ENCODE measurements around the gene DNAAF3. TPM values are rescaled to one million over a fixed set of nuclear protein-coding genes. Genes with fewer than 3 reads are reported as not detected.

DNAAF3 gene
- total RNA-seq, 2 donors from 2014 or later = not detected

DNA sequence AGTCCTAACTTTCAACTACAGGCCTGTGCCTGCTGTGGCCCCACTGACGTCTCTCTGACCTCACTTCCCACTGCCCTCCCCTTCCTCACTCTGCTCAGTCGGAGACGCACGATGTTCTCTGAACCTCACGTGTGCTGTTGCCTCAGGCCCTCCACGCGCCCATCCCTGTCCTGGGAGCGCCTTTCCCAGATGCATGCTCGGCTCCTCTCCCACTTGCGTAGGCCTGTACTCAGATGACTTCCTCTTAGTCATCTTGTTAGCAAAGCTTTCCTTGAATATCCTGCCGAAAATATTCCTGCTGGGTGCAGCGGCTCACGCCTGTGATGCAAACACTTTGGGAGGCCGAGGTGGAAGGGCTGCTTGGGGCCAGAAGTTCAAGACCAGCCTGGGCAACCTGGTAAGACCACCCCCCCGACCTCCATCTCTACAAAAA, 23.0 kb upstream of the DNAAF3 start:
- no peak for ATAC-seq
- H3K4me3 Mint-ChIP-seq = no peak overlapping the region
- H3K27me3 Mint-ChIP-seq = peaks cover 0 to 4% of the 10 kb centered on the region in 2 donors
- no peaks in the 10 kb centered on the region for H3K9me3 Mint-ChIP-seq
- H3K36me3 Mint-ChIP-seq = no peaks in the 10 kb centered on the region
- no peak for DNase-seq (ENCODE audit: low spot score)
- H3K27ac Mint-ChIP-seq = no peak overlapping the region
- peaks cover 5 to 8% of the 10 kb centered on the region in 2 donors for H3K4me1 Mint-ChIP-seq (ENCODE audit: low read depth in 2 of 2)

- Mint-ChIP-seq H3K4me1 (ENCODE audit: low read depth in 2 of 2) (peaks cover 5 to 8% of the 10 kb centered on the region in 2 donors), H3K27ac (no peak overlapping the region)
- ATAC-seq = peak in 1 of 2 donors; percentile 28
These were observed 22.2 kb upstream of the DNAAF3 start for GRCh38 chr19:55188625-55189024.

DNA sequence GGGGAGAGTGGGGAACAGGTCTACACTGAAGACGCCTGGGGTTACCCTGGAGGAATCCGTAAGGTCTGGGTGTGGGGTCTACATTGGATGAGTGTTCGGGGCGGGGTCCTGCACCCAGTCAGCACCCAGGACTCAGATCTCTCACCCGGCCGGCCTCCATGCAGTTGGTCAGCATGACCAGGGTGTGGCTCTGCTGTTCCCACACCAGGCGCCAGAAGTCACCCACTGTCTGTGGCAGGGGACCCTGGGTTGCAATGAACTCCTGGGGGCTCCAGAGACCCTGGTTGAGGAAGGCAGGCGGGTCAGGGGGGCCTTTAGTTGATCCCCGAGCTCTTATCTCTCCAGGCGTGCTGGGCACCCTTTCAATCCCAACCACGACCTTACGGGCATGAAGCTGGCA, 19.7 kb upstream of the DNAAF3 start:
- no peaks in the 10 kb centered on the region for H3K36me3 Mint-ChIP-seq
- H3K27ac Mint-ChIP-seq = no peak overlapping the region
- DNase-seq (ENCODE audit: low spot score) (no peak), ATAC-seq (no peak)
- H3K4me1 Mint-ChIP-seq (ENCODE audit: low read depth in 2 of 2) = peaks cover 5 to 8% of the 10 kb centered on the region in 2 donors
- peaks cover 10 to 11% of the 10 kb centered on the region in 2 donors for H3K27me3 Mint-ChIP-seq
- no peak overlapping the region for H3K4me3 Mint-ChIP-seq
- H3K9me3 Mint-ChIP-seq = no peaks in the 10 kb centered on the region

More at GRCh38 chr19:55188625-55189024, 22.2 kb upstream of the DNAAF3 start:
- Mint-ChIP-seq H3K9me3 (no peaks in the 10 kb centered on the region), H3K36me3 (no peaks in the 10 kb centered on the region), H3K27me3 (peaks cover 0 to 9% of the 10 kb centered on the region in 2 donors), H3K4me3 (peak overlapping the region; percentile 62)
- no peak for DNase-seq (ENCODE audit: low spot score)

DNA sequence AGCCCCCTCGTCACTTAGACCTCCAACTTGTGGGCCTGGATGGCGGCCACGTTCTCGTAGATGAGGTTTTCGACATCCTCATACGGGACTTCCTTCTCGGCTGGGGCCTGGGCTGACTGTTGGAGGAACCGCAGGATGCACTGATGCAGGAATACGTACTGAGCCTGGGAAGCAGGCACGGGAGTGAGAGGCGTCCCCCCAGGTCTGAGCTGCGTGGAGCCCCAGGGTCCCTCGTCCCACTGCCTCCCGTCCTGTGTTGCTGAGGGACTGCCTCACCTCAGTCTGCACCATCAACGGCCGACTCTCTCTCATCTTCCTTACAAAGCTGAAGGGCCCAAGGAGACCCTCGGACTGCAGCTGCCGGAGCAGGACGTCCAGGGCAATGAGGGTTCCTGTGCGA, 15.3 kb upstream of the DNAAF3 start:
- Mint-ChIP-seq H3K36me3 (no peaks in the 10 kb centered on the region), H3K27ac (no peak overlapping the region), H3K9me3 (no peaks in the 10 kb centered on the region), H3K4me3 (no peak overlapping the region), H3K27me3 (peaks cover 17 to 25% of the 10 kb centered on the region in 2 donors), H3K4me1 (ENCODE audit: low read depth in 2 of 2) (peaks cover 12 to 15% of the 10 kb centered on the region in 2 donors)
- DNase-seq (ENCODE audit: low spot score) (no peak), ATAC-seq (no peak)

GRCh38 chr19:55179606-55180484, 13.4 kb upstream of the DNAAF3 start, which contains the start of gene SYT5:
SYT5 (minus strand) TSS chr19:55180289; CDS start chr19:55179041, 1,248 bp downstream.
- Mint-ChIP-seq H3K4me3 (peak within 1 kb of the TSS; percentile 74), H3K27ac (peak within 1 kb of the TSS; percentile 60 to 63), H3K27me3 (peaks cover 17 to 35% of the 10 kb centered on the region in 2 donors), H3K4me1 (ENCODE audit: low read depth in 2 of 2) (peaks cover 12 to 18% of the 10 kb centered on the region in 2 donors), H3K9me3 (no peaks in the 10 kb centered on the region), H3K36me3 (no peaks in the 10 kb centered on the region)
- no peak for DNase-seq (ENCODE audit: low spot score)
- peak; percentile 65 to 80 for ATAC-seq

DNA sequence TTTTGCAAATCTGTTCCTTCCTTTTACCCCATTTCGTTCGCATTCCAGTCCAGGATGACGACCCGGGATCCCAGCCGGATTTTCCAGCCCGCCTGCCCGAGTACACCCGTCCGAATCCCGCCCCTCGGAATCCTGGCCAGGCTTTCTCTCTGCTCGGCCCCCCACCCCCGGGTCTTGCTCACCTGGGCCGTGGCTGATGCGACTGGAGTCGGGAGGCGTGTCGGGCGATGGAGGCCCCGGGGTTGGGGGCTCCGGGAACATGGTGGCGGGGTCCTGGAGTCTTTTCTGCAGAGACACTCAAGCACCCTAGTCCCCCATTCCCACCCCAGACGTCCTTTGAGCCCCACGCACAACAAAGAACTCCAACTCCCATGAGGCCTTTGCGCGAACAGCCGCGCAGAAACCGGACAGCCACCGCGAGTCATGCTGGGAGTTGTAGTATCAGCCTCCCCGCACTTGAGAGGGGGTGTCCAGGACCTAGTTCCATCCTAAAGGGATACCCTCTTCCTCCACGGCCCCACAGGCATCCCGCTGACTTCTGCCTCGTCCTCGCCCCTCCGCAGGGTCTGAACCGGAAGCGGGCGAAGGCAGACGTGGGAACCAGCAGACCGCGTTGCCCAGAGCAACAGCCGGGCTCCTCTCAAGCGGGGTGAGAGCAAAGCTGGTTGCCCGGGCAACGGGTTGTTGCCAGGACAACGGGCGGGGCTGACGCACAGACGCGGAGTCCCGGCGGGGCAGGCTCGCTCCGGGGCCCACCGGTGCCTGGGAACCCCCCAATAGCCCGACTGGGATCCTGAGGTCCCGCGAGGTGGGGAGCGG, 12.6 kb upstream of the DNAAF3 start:
- DNase-seq (ENCODE audit: low spot score) (peak; percentile 91), ATAC-seq (peak; percentile 89 to 92)
- no peaks in the 10 kb centered on the region for H3K9me3 Mint-ChIP-seq
- peaks cover 12 to 18% of the 10 kb centered on the region in 2 donors for H3K4me1 Mint-ChIP-seq (ENCODE audit: low read depth in 2 of 2)
- peaks cover 17 to 32% of the 10 kb centered on the region in 2 donors for H3K27me3 Mint-ChIP-seq
- peak overlapping the region; percentile 27 to 63 for H3K27ac Mint-ChIP-seq
- H3K4me3 Mint-ChIP-seq = peak overlapping the region; percentile 74
- no peaks in the 10 kb centered on the region for H3K36me3 Mint-ChIP-seq

- Mint-ChIP-seq H3K4me3 (no peak overlapping the region), H3K27me3 (peaks cover 26 to 44% of the 10 kb centered on the region in 2 donors), H3K4me1 (ENCODE audit: low read depth in 2 of 2) (peaks cover 12 to 26% of the 10 kb centered on the region in 2 donors), H3K36me3 (no peaks in the 10 kb centered on the region), H3K27ac (no peak overlapping the region), H3K9me3 (no peaks in the 10 kb centered on the region)
- ATAC-seq = no peak
- DNase-seq (ENCODE audit: low spot score) = no peak
These were observed 9.7 kb upstream of the DNAAF3 start for GRCh38 chr19:55176076-55176475.

DNA sequence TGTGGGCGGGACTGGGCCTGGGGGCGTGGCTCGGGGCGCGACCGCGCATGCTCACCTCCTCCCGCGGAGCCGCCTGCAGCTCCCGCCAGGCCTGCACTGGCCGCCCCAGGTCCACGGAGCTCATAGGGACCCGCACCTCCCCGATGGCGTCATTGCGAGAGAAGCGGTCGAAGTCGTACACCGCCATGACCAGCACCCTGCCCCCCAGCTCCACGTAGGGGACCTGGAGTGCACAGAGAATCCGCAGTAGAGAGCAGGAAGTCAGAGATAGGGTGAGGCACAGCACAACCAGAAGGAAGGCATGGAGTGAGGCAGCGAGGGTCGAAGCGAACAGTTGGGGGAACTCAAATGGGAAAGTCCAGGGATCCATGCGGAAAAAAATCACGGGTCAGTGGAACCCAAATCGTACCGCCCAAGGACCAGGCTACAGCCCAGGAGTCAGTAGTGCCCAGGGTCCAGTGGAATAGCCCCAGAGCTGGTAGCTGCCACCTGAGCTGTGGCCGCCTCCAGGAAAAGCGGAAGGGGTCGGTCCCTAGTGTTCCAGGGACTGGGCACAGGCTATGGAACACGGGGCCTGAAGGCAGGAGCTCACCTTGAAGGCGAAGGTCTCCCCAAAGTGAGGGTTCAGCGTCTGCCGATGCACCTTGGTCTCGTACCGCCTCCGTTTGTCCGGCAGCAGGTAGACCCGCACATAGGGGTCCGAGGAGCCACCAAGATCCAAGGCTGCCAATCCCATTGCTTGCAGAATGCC, 8.9 kb upstream of the DNAAF3 start:
- H3K4me1 Mint-ChIP-seq (ENCODE audit: low read depth in 2 of 2) = peaks cover 12 to 21% of the 10 kb centered on the region in 2 donors
- ATAC-seq (no peak), DNase-seq (ENCODE audit: low spot score) (no peak)
- no peaks in the 10 kb centered on the region for H3K9me3 Mint-ChIP-seq
- H3K36me3 Mint-ChIP-seq = no peaks in the 10 kb centered on the region
- no peak overlapping the region for H3K4me3 Mint-ChIP-seq
- no peak overlapping the region for H3K27ac Mint-ChIP-seq
- peaks cover 26 to 44% of the 10 kb centered on the region in 2 donors for H3K27me3 Mint-ChIP-seq

DNA sequence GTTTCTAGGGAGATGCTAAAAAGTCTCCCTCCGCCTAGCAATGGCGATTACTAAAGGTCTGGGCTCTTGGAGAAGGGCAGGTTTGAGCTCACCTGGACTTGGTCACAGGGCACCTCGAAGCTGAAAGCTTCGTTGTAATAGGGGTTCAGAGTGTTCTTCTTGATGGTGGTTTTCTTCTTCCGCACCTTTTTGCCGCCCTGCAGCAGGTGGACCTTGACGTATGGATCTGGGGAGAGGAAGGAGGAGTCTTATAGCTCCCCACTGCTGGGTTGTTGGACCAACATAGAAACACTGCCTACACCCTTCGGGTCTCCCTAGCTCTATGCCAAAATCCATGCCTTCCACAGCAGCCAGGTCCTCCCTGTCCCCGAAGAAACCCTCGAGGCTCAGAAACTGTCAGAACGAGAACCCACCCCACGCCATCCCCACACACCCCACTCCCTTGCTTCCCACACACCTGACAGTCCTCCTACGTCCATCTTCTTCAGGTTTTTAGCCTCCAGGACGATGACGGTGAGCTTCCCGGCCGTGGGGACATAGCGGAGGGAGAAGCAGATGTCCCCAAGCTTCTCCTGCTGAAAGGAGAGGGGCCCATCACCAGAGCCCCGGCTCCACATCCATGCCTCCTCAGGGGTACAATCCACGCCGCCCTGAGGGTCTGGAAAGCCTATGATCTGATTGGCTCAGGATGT, 8.2 kb upstream of the DNAAF3 start:
- H3K4me1 Mint-ChIP-seq (ENCODE audit: low read depth in 2 of 2) = peaks cover 6 to 18% of the 10 kb centered on the region in 2 donors
- DNase-seq (ENCODE audit: low spot score) (no peak), ATAC-seq (no peak)
- peaks cover 31 to 44% of the 10 kb centered on the region in 2 donors for H3K27me3 Mint-ChIP-seq
- no peak overlapping the region for H3K27ac Mint-ChIP-seq
- H3K36me3 Mint-ChIP-seq = no peaks in the 10 kb centered on the region
- H3K4me3 Mint-ChIP-seq = peak overlapping the region; percentile 71
- H3K9me3 Mint-ChIP-seq = no peaks in the 10 kb centered on the region

DNA sequence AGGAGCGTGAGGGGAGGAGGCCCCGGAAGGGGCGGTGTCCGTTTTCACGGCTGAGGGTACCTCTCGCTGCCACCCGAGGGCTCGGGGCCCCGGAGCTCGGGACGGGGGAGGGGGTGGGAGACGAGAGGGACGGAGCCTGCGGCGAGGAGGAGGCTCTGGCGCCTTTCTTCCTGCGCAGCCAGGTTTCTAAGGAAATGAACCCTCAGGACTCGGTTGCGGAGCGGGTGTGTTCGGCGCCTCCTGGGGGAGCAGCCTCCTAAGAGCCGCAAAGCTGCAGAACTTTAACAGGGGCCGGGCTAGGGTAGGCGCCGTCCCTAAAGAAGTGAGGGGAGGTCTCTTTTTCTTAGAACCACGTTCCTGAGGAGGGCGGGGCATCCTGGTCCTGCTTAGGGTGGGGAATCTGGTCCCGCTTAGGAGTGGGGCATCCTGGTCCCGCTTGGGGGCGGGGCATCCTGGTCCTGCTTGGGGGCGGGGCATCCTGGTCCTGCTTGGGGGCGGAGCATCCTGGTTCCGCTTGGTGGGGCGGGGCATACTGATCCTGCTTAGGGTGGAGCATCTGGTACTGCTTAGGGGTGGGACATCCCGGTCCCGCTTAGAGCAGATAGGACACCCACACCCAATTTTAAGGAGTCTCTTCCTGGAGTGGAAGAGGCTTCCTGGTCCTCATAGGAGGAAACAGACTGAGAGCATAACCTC, 7.4 kb upstream of the DNAAF3 start:
- Mint-ChIP-seq H3K27me3 (peaks cover 31 to 46% of the 10 kb centered on the region in 2 donors), H3K36me3 (no peaks in the 10 kb centered on the region), H3K4me3 (peak overlapping the region; percentile 71), H3K27ac (no peak overlapping the region), H3K9me3 (no peaks in the 10 kb centered on the region), H3K4me1 (ENCODE audit: low read depth in 2 of 2) (peaks cover 0 to 12% of the 10 kb centered on the region in 2 donors)
- DNase-seq (ENCODE audit: low spot score) = no peak
- ATAC-seq = peak; percentile 82 to 87

DNA sequence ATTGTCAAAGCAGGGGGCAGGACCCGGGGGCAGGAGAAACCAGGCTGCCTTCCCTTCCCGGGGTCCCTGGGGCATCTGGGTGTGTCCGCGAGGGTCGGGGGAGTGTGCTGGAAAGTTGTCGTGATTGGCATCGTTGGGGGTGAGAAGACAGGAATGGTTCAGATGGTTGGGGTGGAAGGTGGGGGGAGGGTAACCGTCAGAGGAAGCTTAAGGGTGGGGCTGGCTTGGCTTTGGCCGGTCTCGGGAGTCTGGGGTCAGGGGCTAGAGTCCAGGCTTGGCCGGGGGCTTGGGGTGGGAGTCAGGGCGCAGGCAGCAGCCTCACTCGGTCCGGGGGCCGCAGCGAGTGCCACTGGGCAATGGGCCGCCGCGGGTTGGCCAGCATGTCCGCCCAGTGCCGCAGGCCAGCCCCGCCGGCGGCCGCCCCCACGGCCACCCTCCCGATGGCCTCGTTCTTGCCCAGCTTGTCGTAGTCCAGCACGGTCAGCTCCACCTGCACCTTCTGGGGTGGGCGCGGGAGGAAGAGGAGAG, 6.8 kb upstream of the DNAAF3 start:
- H3K4me1 Mint-ChIP-seq (ENCODE audit: low read depth in 2 of 2) = peaks cover 0 to 11% of the 10 kb centered on the region in 2 donors
- H3K9me3 Mint-ChIP-seq = no peaks in the 10 kb centered on the region
- DNase-seq (ENCODE audit: low spot score) (no peak), ATAC-seq (no peak)
- no peak overlapping the region for H3K27ac Mint-ChIP-seq
- H3K36me3 Mint-ChIP-seq = no peaks in the 10 kb centered on the region
- H3K4me3 Mint-ChIP-seq = peak overlapping the region; percentile 71
- H3K27me3 Mint-ChIP-seq = peaks cover 31 to 46% of the 10 kb centered on the region in 2 donors

GRCh38 chr19:55172741-55173140, 6.3 kb upstream of the DNAAF3 start:
- peaks cover 31 to 44% of the 10 kb centered on the region in 2 donors for H3K27me3 Mint-ChIP-seq

More at GRCh38 chr19:55172741-55173140, 6.3 kb upstream of the DNAAF3 start:
- Mint-ChIP-seq H3K36me3 (no peaks in the 10 kb centered on the region), H3K4me1 (ENCODE audit: low read depth in 2 of 2) (peaks cover 0 to 11% of the 10 kb centered on the region in 2 donors), H3K27ac (no peak overlapping the region), H3K9me3 (no peaks in the 10 kb centered on the region), H3K4me3 (peak overlapping the region; percentile 71)
- ATAC-seq (no peak), DNase-seq (ENCODE audit: low spot score) (no peak)
